Fibroblast of lung (primary cell): Measurements from ENCODE around the gene PRSS48. TPM values are rescaled to one million over a fixed set of nuclear protein-coding genes. Genes with fewer than 3 reads are reported as not detected.
A peak's percentile ranks its signal among the peaks of the same experiment; 100 is the strongest.

Experiments used
- DNase-seq, 2 donors: peaks; one replicate each; pipeline versions ENCODE4 v3.0.0 to v3.0.0-alpha.2; 2010; ENCODE audit warnings: low read depth in 2 of 2
- H2AFZ ChIP-seq: 2 replicates; pipeline ENCODE4 v1.5.1; 2012; ENCODE audit warnings: low read length, control low read depth, inconsistent platforms
- H3K27ac ChIP-seq: 2 replicates; pipeline ENCODE4 v1.5.1; 2011; ENCODE audit warnings: low read length, control low read depth; ENCODE audit not compliant: insufficient read depth
- H3K27me3 ChIP-seq: 2 replicates; pipeline ENCODE4 v1.5.1; 2011; ENCODE audit warnings: mild to moderate bottlenecking, low read length; ENCODE audit not compliant: control insufficient read depth, insufficient read depth
- H3K36me3 ChIP-seq: 2 replicates; pipeline ENCODE4 v1.5.1; 2011; ENCODE audit warnings: low read length; ENCODE audit not compliant: control insufficient read depth, insufficient read depth
- H3K4me1 ChIP-seq: 2 replicates; pipeline ENCODE4 v1.5.1; 2011; ENCODE audit warnings: low read length; ENCODE audit not compliant: control insufficient read depth, insufficient read depth; ENCODE audit errors: extremely low read depth
- H3K4me2 ChIP-seq: 2 replicates; pipeline ENCODE4 v1.5.1; 2011; ENCODE audit warnings: low read length, control low read depth; ENCODE audit not compliant: insufficient read depth; ENCODE audit errors: extremely low read depth
- H3K4me3 ChIP-seq, 4 experiments: fragments of 200-600 bp in 1 of 4; sonication (generic) in 1 of 4; replicated peaks in 1 of 4; 2 replicates each; pipeline ENCODE4 v1.5.1; 2011 to 2016; ENCODE audit warnings: low read length in 4 of 4, low read depth in 3 of 4, mild to moderate bottlenecking in 3 of 4, control low read depth in 2 of 4, inconsistent platforms in 1 of 4, mixed read lengths in 1 of 4; ENCODE audit not compliant: insufficient read depth in 1 of 4; ENCODE audit errors: control extremely low read depth in 1 of 4
- H3K79me2 ChIP-seq: 2 replicates; pipeline ENCODE4 v1.5.1; 2012; ENCODE audit warnings: mild to moderate bottlenecking, low read length, inconsistent platforms; ENCODE audit not compliant: control insufficient read depth, insufficient read depth
- H3K9ac ChIP-seq: 2 replicates; pipeline ENCODE4 v1.5.1; 2011; ENCODE audit warnings: mild to moderate bottlenecking, low read length, control low read depth; ENCODE audit not compliant: insufficient read depth
- H3K9me3 ChIP-seq: 2 replicates; pipeline ENCODE4 v1.5.1; 2012; ENCODE audit warnings: low read depth, low read length; ENCODE audit not compliant: control insufficient read depth, insufficient read depth
- H4K20me1 ChIP-seq: 2 replicates; pipeline ENCODE4 v1.5.1; 2011; ENCODE audit warnings: low read length; ENCODE audit not compliant: control insufficient read depth, insufficient read depth; ENCODE audit errors: extremely low read depth
- CTCF ChIP-seq, 2 donors: IDR thresholded peaks in 1 of 2; conservative IDR thresholded peaks in 1 of 2; 1 replicate in 1 of 2; 2 replicates in 1 of 2; pipeline ENCODE4 v1.5.1; 2011 to 2012; ENCODE audit warnings: low read length in 2 of 2, control low read depth in 1 of 2, inconsistent platforms in 1 of 2, low read depth in 1 of 2, mild to moderate bottlenecking in 1 of 2
- EZH2 ChIP-seq: IDR thresholded peaks from 2 replicates; pipeline ENCODE4 v1.5.1; 2012; ENCODE audit warnings: low read length, control low read depth, mild to moderate bottlenecking; ENCODE audit errors: missing control alignments
- polyA plus RNA-seq, 2 donors: library from polyadenylated mRNA; depleted of rRNA in 1 of 2; stranded (reverse) in 1 of 2; unstranded in 1 of 2; fragments of >200 nt; gene quantifications; 2 replicates each; pipeline ENCODE4 v1.2.1, GENCODE V29; 2011 to 2012; ENCODE audit warnings: missing spikeins in 1 of 2
- total RNA-seq: library from RNA; depleted of rRNA; stranded (reverse); fragments of >200 nt; gene quantifications from 2 replicates; pipeline ENCODE4 v1.2.1, GENCODE V29; 2014

The PRSS48 gene
- total and polyA plus RNA-seq, 2 donors (not counting 1 experiment from before 2014, with no cell fraction given): not detected

GRCh38 chr4:151284534-151285245 is 7.7 kb downstream of the PRSS48 start:
- no peaks in the 10 kb centered on the region for H3K36me3 ChIP-seq
- no peak overlapping the region for H3K27ac ChIP-seq
- no peaks in the 10 kb centered on the region for H3K27me3 ChIP-seq
- no peak overlapping the region for H3K9ac ChIP-seq
- no peaks in the 10 kb centered on the region for H3K4me1 ChIP-seq
- H3K4me2 ChIP-seq: no peak overlapping the region
- H4K20me1 ChIP-seq: no peaks in the 10 kb centered on the region
- TF ChIP-seq CTCF (conservative IDR thresholded peaks at IDR 0.05 in 1 of 2, IDR thresholded peaks at IDR 0.05 in 1 of 2; ENCODE audit: low read depth in 1 of 2, low read length in 2 of 2) (no peak), EZH2 (no peak)
- H3K79me2 ChIP-seq: no peaks in the 10 kb centered on the region
- H3K4me3 ChIP-seq: no peak overlapping the region
- H2AFZ ChIP-seq: no peak overlapping the region
- no peaks in the 10 kb centered on the region for H3K9me3 ChIP-seq
- no peak for DNase-seq

GRCh38 chr4:151287409-151287808 is 10.4 kb downstream of the PRSS48 start:
- Histone ChIP-seq H3K36me3 (no peaks in the 10 kb centered on the region), H3K27me3 (no peaks in the 10 kb centered on the region), H3K79me2 (no peaks in the 10 kb centered on the region), H3K4me2 (no peak overlapping the region), H3K9me3 (no peaks in the 10 kb centered on the region), H2AFZ (no peak overlapping the region), H3K4me3 (no peak overlapping the region), H3K27ac (no peak overlapping the region), H4K20me1 (no peaks in the 10 kb centered on the region), H3K4me1 (no peaks in the 10 kb centered on the region), H3K9ac (no peak overlapping the region)
- no peak for DNase-seq
- TF ChIP-seq CTCF (conservative IDR thresholded peaks at IDR 0.05 in 1 of 2, IDR thresholded peaks at IDR 0.05 in 1 of 2; ENCODE audit: low read depth in 1 of 2, low read length in 2 of 2) (no peak), EZH2 (no peak)

GRCh38 chr4:151291485-151291884 is 14.5 kb downstream of the PRSS48 start:
- no peaks in the 10 kb centered on the region for H4K20me1 ChIP-seq
- no peaks in the 10 kb centered on the region for H3K27me3 ChIP-seq
- H2AFZ ChIP-seq: no peak overlapping the region
- H3K4me1 ChIP-seq: no peaks in the 10 kb centered on the region
- peak in 1 of 2 donors; percentile 10 for DNase-seq
- H3K9ac ChIP-seq: no peak overlapping the region
- H3K36me3 ChIP-seq: no peaks in the 10 kb centered on the region
- H3K79me2 ChIP-seq: no peaks in the 10 kb centered on the region
- H3K27ac ChIP-seq: no peak overlapping the region
- no peak overlapping the region for H3K4me2 ChIP-seq
- no peak overlapping the region for H3K4me3 ChIP-seq
- H3K9me3 ChIP-seq: no peaks in the 10 kb centered on the region
- TF ChIP-seq EZH2 (no peak), CTCF (conservative IDR thresholded peaks at IDR 0.05 in 1 of 2, IDR thresholded peaks at IDR 0.05 in 1 of 2; ENCODE audit: low read depth in 1 of 2, low read length in 2 of 2) (no peak)
